A549 (cell line): ENCODE measurements around the gene SF3A2.
"Not testable (repeated sequence)": the region's sequence is repeated elsewhere in the genome, so short reads cannot be mapped to it uniquely, and the experiment has no call there.

Experiments used
- E2F6 ChIP-seq: IDR thresholded peaks from 2 replicates; pipeline ENCODE4 v1.6.1; 2012; ENCODE audit warnings: low read depth, borderline replicate concordance
- EP300 ChIP-seq, 2 experiments: fragments of >200 bp; sonication (Bioruptor Twin); formaldehyde crosslinking; IDR thresholded peaks; 2 replicates in 1 of 2; 3 replicates in 1 of 2; pipeline ENCODE4 v1.6.1; 2016 to 2017
- ESRRA ChIP-seq: fragments of 150-350 bp; IDR thresholded peaks from 2 replicates; pipeline ENCODE4 v1.6.1; 2014; ENCODE audit warnings: mild to moderate bottlenecking, low read length, borderline replicate concordance
- JUN ChIP-seq, 2 experiments: fragments of >200 bp; sonication (Bioruptor Twin); formaldehyde crosslinking; IDR thresholded peaks; 2 replicates in 1 of 2; 3 replicates in 1 of 2; pipeline ENCODE4 v1.6.1; 2016 to 2017
- POLR2A ChIP-seq: IDR thresholded peaks from 2 replicates; pipeline ENCODE4 v1.6.1; 2012; ENCODE audit warnings: mild to moderate bottlenecking, low read length
- REST ChIP-seq: fragments of 200-600 bp; sonication (generic); IDR thresholded peaks from 2 replicates; pipeline ENCODE4 v1.6.1; 2016; ENCODE audit warnings: antibody characterized with exemption, mild to moderate bottlenecking, moderate library complexity
- USF2 ChIP-seq: fragments of 450-650 bp; IDR thresholded peaks from 2 replicates; pipeline ENCODE4 v1.6.1; 2014; ENCODE audit warnings: antibody characterized with exemption
- TF ChIP-seq, protein P1 (sequence below): fragments of >200 bp; sonication (Bioruptor Twin); formaldehyde crosslinking; IDR thresholded peaks from 3 replicates; pipeline ENCODE4 v1.5.1; 2016

GRCh38 chr19:2200624-2201294 is 35.9 kb upstream of the SF3A2 start:
- TF ChIP-seq, protein P1, sequence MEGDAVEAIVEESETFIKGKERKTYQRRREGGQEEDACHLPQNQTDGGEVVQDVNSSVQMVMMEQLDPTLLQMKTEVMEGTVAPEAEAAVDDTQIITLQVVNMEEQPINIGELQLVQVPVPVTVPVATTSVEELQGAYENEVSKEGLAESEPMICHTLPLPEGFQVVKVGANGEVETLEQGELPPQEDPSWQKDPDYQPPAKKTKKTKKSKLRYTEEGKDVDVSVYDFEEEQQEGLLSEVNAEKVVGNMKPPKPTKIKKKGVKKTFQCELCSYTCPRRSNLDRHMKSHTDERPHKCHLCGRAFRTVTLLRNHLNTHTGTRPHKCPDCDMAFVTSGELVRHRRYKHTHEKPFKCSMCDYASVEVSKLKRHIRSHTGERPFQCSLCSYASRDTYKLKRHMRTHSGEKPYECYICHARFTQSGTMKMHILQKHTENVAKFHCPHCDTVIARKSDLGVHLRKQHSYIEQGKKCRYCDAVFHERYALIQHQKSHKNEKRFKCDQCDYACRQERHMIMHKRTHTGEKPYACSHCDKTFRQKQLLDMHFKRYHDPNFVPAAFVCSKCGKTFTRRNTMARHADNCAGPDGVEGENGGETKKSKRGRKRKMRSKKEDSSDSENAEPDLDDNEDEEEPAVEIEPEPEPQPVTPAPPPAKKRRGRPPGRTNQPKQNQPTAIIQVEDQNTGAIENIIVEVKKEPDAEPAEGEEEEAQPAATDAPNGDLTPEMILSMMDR = not testable (repeated sequence)
- not testable (repeated sequence) for TF ChIP-seq USF2; REST; ESRRA; JUN (IDR thresholded peaks at IDR 0.05); E2F6; POLR2A; EP300 (IDR thresholded peaks at IDR 0.05)
